ENCODE results near the gene OSBPL5. TPM values are rescaled to one million over a fixed set of nuclear protein-coding genes. Genes with fewer than 3 reads are reported as not detected.
"Not testable (repeated sequence)": the region's sequence is repeated elsewhere in the genome, so short reads cannot be mapped to it uniquely, and the experiment has no call there.

The OSBPL5 gene
- total and polyA plus RNA-seq, 2 of the 4 experiments (the other 2 are of a cell fraction): 14.9 to 22.3 TPM

DNA sequence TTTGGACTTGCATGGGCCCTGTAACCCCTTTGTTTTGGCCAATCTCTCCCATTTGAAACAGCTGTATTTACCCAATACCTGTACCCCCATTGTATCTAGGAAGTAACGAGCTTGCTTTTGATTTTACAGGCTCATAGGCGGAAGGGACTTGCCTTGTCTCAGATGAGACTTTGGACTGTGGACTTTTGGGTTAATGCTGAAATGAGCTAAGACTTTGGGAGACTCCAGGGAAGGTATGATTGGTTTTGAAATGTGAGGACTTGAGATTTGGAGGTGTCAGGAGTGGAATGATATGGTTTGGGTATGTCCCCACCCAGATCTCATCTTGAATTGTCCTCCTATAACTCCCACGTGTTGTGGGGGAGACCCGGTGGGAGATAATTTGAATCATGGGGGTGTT lies 101.7 kb downstream of the OSBPL5 start:
- H3K4ac ChIP-seq (ENCODE audit: low read depth, low read length); H4K91ac ChIP-seq (ENCODE audit: insufficient read depth, low read depth, low read length); H3K27ac ChIP-seq (ENCODE audit: insufficient read depth, low read length); H3K56ac ChIP-seq (ENCODE audit: extremely low read depth, insufficient read depth, low read length); H3K9me1 ChIP-seq (ENCODE audit: insufficient read depth, low read length); H2BK5ac ChIP-seq (ENCODE audit: low read depth, low read length, poor library complexity, severe bottlenecking); H3K23ac ChIP-seq (ENCODE audit: low read depth, low read length); ATAC-seq (ENCODE audit: low read depth); H2BK20ac ChIP-seq (ENCODE audit: low read depth, low read length); intact Hi-C loops (cut with micrococcal nuclease); H3K79me1 ChIP-seq (ENCODE audit: low read depth in 1 of 2, low read length in 2 of 2); H3K9ac ChIP-seq (ENCODE audit: low read depth, low read length); H2AK5ac ChIP-seq (ENCODE audit: low read depth, low read length); H2AK9ac ChIP-seq (replicated peaks; ENCODE audit: low read depth, low read length, poor library complexity); H3K9me3 ChIP-seq (ENCODE audit: control insufficient read depth, insufficient read depth, low read length); H2BK120ac ChIP-seq (ENCODE audit: low read depth, low read length); H3K14ac ChIP-seq (replicated peaks; ENCODE audit: low read depth, low read length); H2BK15ac ChIP-seq (ENCODE audit: low read depth, low read length); H3K18ac ChIP-seq (ENCODE audit: low read depth, low read length); H4K20me1 ChIP-seq (ENCODE audit: insufficient read depth, low read length); H3K4me1 ChIP-seq (ENCODE audit: control insufficient read depth, insufficient read depth, low read length); dilution Hi-C loops (cut with HindIII; ENCODE audit: low sequenced_read_pairs, unreplicated experiment); DNase-seq; H2AFZ ChIP-seq (replicated peaks; ENCODE audit: low read length, poor library complexity); BruUV-seq (replicated peaks); H4K8ac ChIP-seq (ENCODE audit: low read depth in 2 of 2, low read length in 2 of 2); H3K4me3 ChIP-seq (ENCODE audit: insufficient read depth, low read depth, low read length); H3K36me3 ChIP-seq (ENCODE audit: control insufficient read depth, insufficient read depth, low read length); H4K5ac ChIP-seq (ENCODE audit: low read depth, low read length); POLR2A ChIA-PET (ENCODE audit: unreplicated experiment); H3K27me3 ChIP-seq (ENCODE audit: control insufficient read depth, insufficient read depth, low read length); H3K4me2 ChIP-seq (ENCODE audit: low read depth, low read length): not testable (repeated sequence)
- no CpG with 5 or more reads among the region's 4 CpGs for WGBS, 2 experiments (ENCODE audit: extremely low coverage in 2 of 2, insufficient read length in 1 of 2)
- CTCF ChIA-PET: interaction anchor here (1.2 kb wide), 1 partner anchor 28 kb away, joined by 3 read pairs; no protein-coding TSS in a partner anchor
- in situ Hi-C loops (cut with MboI; ENCODE audit: low sequenced_read_pairs): loop anchor here (25.0 kb wide), 1 partner anchor 349 kb away; no protein-coding TSS in a partner anchor

Data from IMR-90 (cell line).